AG10803 (cell line): Measurements from ENCODE around the gene RBPMS2.
"Not testable (repeated sequence)": the region's sequence is repeated elsewhere in the genome, so short reads cannot be mapped to it uniquely, and the experiment has no call there.

Experiments
- DNase-seq: peaks from one replicate; pipeline ENCODE4 v3.0.0; 2010; ENCODE audit warnings: low read depth
- H3K4me3 ChIP-seq: 2 replicates; pipeline ENCODE4 v1.5.1; 2011; ENCODE audit warnings: mild to moderate bottlenecking, low read length, control low read depth
- TF ChIP-seq, protein P1 (sequence below): conservative IDR thresholded peaks from 2 replicates; pipeline ENCODE4 v1.5.1; 2011; ENCODE audit warnings: mild to moderate bottlenecking, low read length, control low read depth, inconsistent platforms

Gene RBPMS2

DNA sequence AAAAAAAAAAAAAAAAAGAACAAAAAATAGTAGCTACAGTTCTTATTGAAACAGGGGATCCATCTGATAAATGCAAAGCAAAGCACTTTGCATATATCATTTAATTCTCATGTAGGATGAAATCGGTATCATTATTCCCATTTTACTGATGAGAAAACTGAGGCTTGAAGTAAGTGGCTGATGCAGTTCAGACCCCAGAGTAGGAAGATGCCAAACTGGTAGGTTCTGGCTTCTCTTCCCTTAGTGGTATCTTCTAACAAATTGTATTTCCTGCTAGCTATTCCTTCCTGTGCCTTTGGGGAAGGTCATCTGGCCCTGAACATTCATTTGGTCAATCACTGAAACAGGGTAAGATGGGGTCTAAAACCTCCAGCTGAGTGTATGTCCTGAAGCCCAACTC, 28.1 kb upstream of the RBPMS2 start:
- DNase-seq: no peak
- H3K4me3 ChIP-seq: no peak overlapping the region
- TF ChIP-seq, protein P1, sequence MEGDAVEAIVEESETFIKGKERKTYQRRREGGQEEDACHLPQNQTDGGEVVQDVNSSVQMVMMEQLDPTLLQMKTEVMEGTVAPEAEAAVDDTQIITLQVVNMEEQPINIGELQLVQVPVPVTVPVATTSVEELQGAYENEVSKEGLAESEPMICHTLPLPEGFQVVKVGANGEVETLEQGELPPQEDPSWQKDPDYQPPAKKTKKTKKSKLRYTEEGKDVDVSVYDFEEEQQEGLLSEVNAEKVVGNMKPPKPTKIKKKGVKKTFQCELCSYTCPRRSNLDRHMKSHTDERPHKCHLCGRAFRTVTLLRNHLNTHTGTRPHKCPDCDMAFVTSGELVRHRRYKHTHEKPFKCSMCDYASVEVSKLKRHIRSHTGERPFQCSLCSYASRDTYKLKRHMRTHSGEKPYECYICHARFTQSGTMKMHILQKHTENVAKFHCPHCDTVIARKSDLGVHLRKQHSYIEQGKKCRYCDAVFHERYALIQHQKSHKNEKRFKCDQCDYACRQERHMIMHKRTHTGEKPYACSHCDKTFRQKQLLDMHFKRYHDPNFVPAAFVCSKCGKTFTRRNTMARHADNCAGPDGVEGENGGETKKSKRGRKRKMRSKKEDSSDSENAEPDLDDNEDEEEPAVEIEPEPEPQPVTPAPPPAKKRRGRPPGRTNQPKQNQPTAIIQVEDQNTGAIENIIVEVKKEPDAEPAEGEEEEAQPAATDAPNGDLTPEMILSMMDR: no peak

DNA sequence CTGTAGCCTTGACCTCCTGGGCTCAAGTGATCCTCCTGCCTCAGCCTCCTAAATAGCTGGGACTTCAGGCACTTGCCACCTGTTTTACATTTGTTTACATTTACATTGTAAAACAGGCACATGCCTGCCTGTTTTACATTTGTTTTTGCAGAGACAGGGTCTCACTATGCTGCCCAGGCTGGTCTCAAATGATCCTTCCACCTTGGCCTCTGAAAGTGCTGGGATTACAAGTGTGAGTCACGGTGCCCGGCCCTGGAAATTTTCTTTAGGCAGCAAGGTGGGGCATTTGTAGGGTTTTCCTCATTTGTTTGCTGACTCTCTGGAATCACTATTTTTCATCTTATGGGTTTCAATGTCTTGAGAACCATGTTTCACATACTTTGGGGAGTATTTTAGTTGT, 25.1 kb upstream of the RBPMS2 start:
- TF ChIP-seq, protein P1: no peak
- no peak for DNase-seq
- no peak overlapping the region for H3K4me3 ChIP-seq

DNA sequence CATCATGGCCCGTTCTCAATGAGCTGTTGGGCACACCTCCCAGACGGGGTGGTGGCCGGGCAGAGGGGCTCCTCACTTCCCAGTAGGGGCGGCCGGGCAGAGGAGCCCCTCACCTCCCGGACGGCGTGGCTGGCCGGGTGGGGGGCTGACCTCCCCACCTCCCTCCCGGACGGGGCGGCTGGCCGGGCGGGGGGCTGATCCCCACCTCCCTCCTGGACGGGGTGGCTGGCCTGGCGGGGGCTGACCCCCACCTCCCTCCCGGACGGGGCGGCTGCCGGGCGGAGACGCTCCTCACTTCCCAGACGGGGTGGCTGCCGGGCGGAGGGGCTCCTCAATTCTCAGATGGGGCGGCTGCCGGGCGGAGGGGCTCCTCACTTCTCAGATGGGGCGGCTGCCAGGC, 23.5 kb upstream of the RBPMS2 start:
- H3K4me3 ChIP-seq, DNase-seq: not testable (repeated sequence)

DNA sequence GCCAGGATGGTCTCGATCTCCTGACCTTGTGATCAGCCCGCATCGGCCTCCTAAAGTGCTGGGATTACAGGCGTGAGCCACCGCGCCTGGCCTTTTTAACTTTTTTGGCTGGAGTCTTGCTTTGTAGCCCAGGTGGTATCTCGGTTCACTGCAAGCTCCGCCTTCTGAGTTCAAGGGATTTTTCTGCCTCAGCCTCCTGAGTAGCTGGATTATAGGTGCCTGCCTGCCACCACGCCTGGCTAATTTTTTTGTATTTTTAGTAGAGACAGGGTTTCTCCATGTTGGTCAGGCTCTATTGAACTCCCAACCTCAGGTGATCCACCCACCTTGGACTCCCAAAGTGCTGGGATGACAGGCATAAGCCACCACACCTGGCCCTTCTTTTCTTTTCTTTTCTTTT, 20.5 kb upstream of the RBPMS2 start:
- H3K4me3 ChIP-seq, DNase-seq: not testable (repeated sequence)

GRCh38 chr15:64795299-64795698, 19.9 kb upstream of the RBPMS2 start:
- not testable (repeated sequence) for H3K4me3 ChIP-seq, DNase-seq

DNA sequence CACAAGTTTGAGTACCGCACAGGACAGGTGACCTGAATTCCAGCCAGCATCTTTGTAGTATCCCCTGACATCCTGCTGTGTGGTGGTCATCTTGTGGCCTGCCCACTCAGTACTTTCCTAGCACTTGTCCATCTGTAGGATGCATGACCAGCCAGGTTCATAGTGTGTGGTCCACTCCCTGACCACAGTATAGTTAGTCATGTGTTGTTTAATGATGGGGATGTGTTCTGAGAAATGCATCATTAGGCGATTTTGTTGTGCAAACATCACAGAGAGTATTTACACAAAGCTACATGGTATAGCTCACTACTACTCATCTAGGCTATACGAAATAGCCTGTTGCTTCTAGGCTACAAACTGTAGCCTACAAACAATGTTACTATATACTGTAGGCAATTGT, 16.9 kb upstream of the RBPMS2 start:
- DNase-seq: no peak
- no peak overlapping the region for H3K4me3 ChIP-seq
- TF ChIP-seq, protein P1: no peak

GRCh38 chr15:64791401-64791800, 16.0 kb upstream of the RBPMS2 start:
- H3K4me3 ChIP-seq: no peak overlapping the region
- TF ChIP-seq, protein P1: no peak
- DNase-seq: no peak

GRCh38 chr15:64783796-64784195, 8.4 kb upstream of the RBPMS2 start:
- no peak for DNase-seq
- TF ChIP-seq, protein P1: no peak
- no peak overlapping the region for H3K4me3 ChIP-seq

GRCh38 chr15:64782751-64783150, 7.4 kb upstream of the RBPMS2 start:
- DNase-seq: no peak
- TF ChIP-seq, protein P1: no peak
- H3K4me3 ChIP-seq: no peak overlapping the region
